Measurements from ENCODE around the gene CD48.

The CD48 gene

GRCh38 chr1:160742428-160743127, 31.0 kb upstream of the CD48 start:
- TF ChIP-seq CTCF (IDR thresholded peaks at IDR 0.05; ENCODE audit: low read length, missing control alignments): no peak
- no peak overlapping the region for H3K4me3 ChIP-seq (replicated peaks; ENCODE audit: low read depth, low read length)
- DNase-seq (ENCODE audit: low read depth): no peak

GRCh38 chr1:160741612-160742348, 30.2 kb upstream of the CD48 start:
- DNase-seq (ENCODE audit: low read depth): no peak
- no peak for TF ChIP-seq CTCF (IDR thresholded peaks at IDR 0.05; ENCODE audit: low read length, missing control alignments)
- no peak overlapping the region for H3K4me3 ChIP-seq (replicated peaks; ENCODE audit: low read depth, low read length)

- no peak for TF ChIP-seq CTCF (IDR thresholded peaks at IDR 0.05; ENCODE audit: low read length, missing control alignments)
- no peak for DNase-seq (ENCODE audit: low read depth)
- H3K4me3 ChIP-seq (replicated peaks; ENCODE audit: low read depth, low read length): no peak overlapping the region
Observed at GRCh38 chr1:160741092-160741501, 29.5 kb upstream of the CD48 start.

GRCh38 chr1:160740133-160740688, 28.6 kb upstream of the CD48 start:
- DNase-seq (ENCODE audit: low read depth): no peak
- H3K4me3 ChIP-seq (replicated peaks; ENCODE audit: low read depth, low read length): no peak overlapping the region
- no peak for TF ChIP-seq CTCF (IDR thresholded peaks at IDR 0.05; ENCODE audit: low read length, missing control alignments)

- no peak for DNase-seq (ENCODE audit: low read depth)
- H3K4me3 ChIP-seq (replicated peaks; ENCODE audit: low read depth, low read length): no peak within 1 kb of the TSS
- no peak for TF ChIP-seq CTCF (IDR thresholded peaks at IDR 0.05; ENCODE audit: low read length, missing control alignments)
Observed at GRCh38 chr1:160739098-160739511, 27.5 kb upstream of the CD48 start, which contains the start of gene SLAMF7. Gene SLAMF7, plus strand, starts transcription at chr1:160739247. Its CDS starts 55 bp downstream, at chr1:160739302.

- DNase-seq (ENCODE audit: low read depth): no peak
- H3K4me3 ChIP-seq (replicated peaks; ENCODE audit: low read depth, low read length): no peak overlapping the region
- TF ChIP-seq CTCF (IDR thresholded peaks at IDR 0.05; ENCODE audit: low read length, missing control alignments): no peak
Observed at GRCh38 chr1:160738271-160738670, 26.6 kb upstream of the CD48 start.

All from fibroblast of pulmonary artery (primary cell).